Adrenal gland (tissue), 12 donors: ENCODE data around the gene TMEM125. TPM values are rescaled to one million over a fixed set of nuclear protein-coding genes. Genes with fewer than 3 reads are reported as not detected.

Experiments
- DNase-seq, 7 donors: peaks; one replicate each; pipeline ENCODE4 v3.0.0-alpha.2; 2019 to 2020
- H3K27ac ChIP-seq, 5 donors: fragments of 200-600 bp; sonication (generic) in 4 of 5; 1 replicate in 3 of 5; 2 replicates in 2 of 5; pipeline versions ENCODE4 v1.5.1 to v1.8.0; 2016 to 2020; ENCODE audit warnings: mild to moderate bottlenecking in 1 of 5
- H3K27me3 ChIP-seq: fragments of 200-600 bp; 2 replicates; pipeline ENCODE4 v1.8.0; 2021
- H3K36me3 ChIP-seq, 2 donors: fragments of 200-600 bp; replicated peaks in 1 of 2; 1 replicate in 1 of 2; 2 replicates in 1 of 2; pipeline versions ENCODE4 v1.5.1 to v1.8.0; 2018 to 2022
- H3K4me1 ChIP-seq, 2 donors: fragments of 200-600 bp; replicated peaks in 1 of 2; 1 replicate in 1 of 2; 2 replicates in 1 of 2; pipeline versions ENCODE4 v1.5.1 to v1.8.0; 2018 to 2021
- H3K4me3 ChIP-seq, 4 donors: fragments of 200-600 bp; sonication (generic) in 3 of 4; one replicate each; pipeline ENCODE4 v1.5.1; 2016 to 2018
- H3K9me3 ChIP-seq, 3 donors: fragments of 200-600 bp; sonication (generic) in 1 of 3; replicated peaks in 1 of 3; 1 replicate in 2 of 3; 2 replicates in 1 of 3; pipeline versions ENCODE4 v1.5.1 to v1.8.0; 2016 to 2021
- CTCF ChIP-seq, 6 experiments: fragments of 450-650 bp in 4 of 6; fragments of 200-600 bp in 2 of 6; sonication (generic) in 1 of 6; IDR thresholded peaks; 1 replicate in 5 of 6; 2 replicates in 1 of 6; pipeline versions ENCODE4 v1.5.1 to v1.8.0; 2016 to 2021; ENCODE audit warnings: antibody characterized with exemption in 6 of 6, mild to moderate bottlenecking in 2 of 6, moderate library complexity in 1 of 6
- POLR2A ChIP-seq, 2 donors: fragments of 450-650 bp; IDR thresholded peaks; one replicate each; pipeline ENCODE4 v1.6.1; 2017; ENCODE audit warnings: antibody characterized with exemption in 2 of 2, mild to moderate bottlenecking in 2 of 2, moderate library complexity in 1 of 2
- WGBS, 4 donors: extraction: QIAGEN DNeasy Blood & Tissue Kit in 2 of 4; methylation state at CpG; one replicate each; pipeline versions ENCODE4 v1.1.5 to v1.1.7; 2013 to 2017; 5-methylcytosine and 5-hydroxymethylcytosine counted together
- intact Hi-C, 2 donors: fragments of 100-400 bp; cut with DNase I; formaldehyde crosslinking; loops; one replicate each; pipeline versions ENCODE4 v1.14.1 to v1.15.0; 2022 to 2023
- polyA plus RNA-seq, 3 donors: library from polyadenylated mRNA; stranded (reverse); fragments of 200-250 nt in 2 of 3; fragments of 350-450 nt in 1 of 3; fragmentation: Illumina TruSeq in 1 of 3; extraction: RNeasy Lipid Tissue Mini Kit (QIAGEN cat#74804) in 1 of 3; gene quantifications; one replicate each; pipeline ENCODE4 v1.2.3, GENCODE V29; 2013 to 2014
- total RNA-seq, 9 donors: library from RNA; depleted of rRNA in 4 of 9; stranded (reverse); fragments of >200 nt in 4 of 9; fragments of 120-200 nt in 1 of 9; fragmentation: NEBNext Ultra II Directional in 1 of 9; extraction: Animal tissue kit (Norgen Biotek cat#: 25700) in 1 of 9; gene quantifications; one replicate each; pipeline versions ENCODE4 v1.1.0 to v1.2.4, GENCODE V29; 2013 to 2023
- donor health status: healthy with polysubstance abuse.
- donor health status: Bipolar disorder and iron deficiency.
- donor health status: DM: yes; HTN: yes; CAD: no.
- donor health status: DM: no; HTN: no; CAD: no.
- donor health status: DM: no; HTN: no; CAD: no.
- donor health status: DM: yes; HTN: yes; CAD: no.

Gene TMEM125
- total and polyA plus RNA-seq, 12 donors, result 0.14 to 2.1 (median 1.0) TPM; not detected in 2

- intact Hi-C loops, result no loop called here
- no peak for TF ChIP-seq POLR2A (IDR thresholded peaks at IDR 0.05)
- TF ChIP-seq CTCF (IDR thresholded peaks at IDR 0.05), result no peak
- WGBS, 4 donors, result 88 to 95% (median 92%) methylated on average over 9 of the region's 9 CpGs
- Histone ChIP-seq H3K4me1 (no peaks in the 10 kb centered on the region), H3K9me3 (no peaks in the 10 kb centered on the region), H3K36me3 (no peaks in the 10 kb centered on the region), H3K27me3 (no peaks in the 10 kb centered on the region), H3K27ac (no peak overlapping the region), H3K4me3 (no peak overlapping the region)
- peak in 2 of 7 donors; percentile 16 to 46 for DNase-seq
Measured at GRCh38 chr1:43267291-43267805, 2.4 kb upstream of the TMEM125 start.

- H3K4me1 ChIP-seq, result no peaks in the 10 kb centered on the region
- no peak overlapping the region for H3K4me3 ChIP-seq
- H3K27me3 ChIP-seq, result no peaks in the 10 kb centered on the region
- no peak overlapping the region for H3K27ac ChIP-seq
- 80 to 95% (median 92%) methylated on average over 3 of the region's 3 CpGs for WGBS, 4 donors
- no peaks in the 10 kb centered on the region for H3K36me3 ChIP-seq
- no peaks in the 10 kb centered on the region for H3K9me3 ChIP-seq
- intact Hi-C loops, result no loop called here
- DNase-seq, result peak in 1 of 7 donors; percentile 18
- TF ChIP-seq CTCF (IDR thresholded peaks at IDR 0.05), result no peak
- TF ChIP-seq POLR2A (IDR thresholded peaks at IDR 0.05), result no peak
Measured at GRCh38 chr1:43267818-43268425, 1.9 kb upstream of the TMEM125 start.

GRCh38 chr1:43270421-43271095 is 775 bp downstream of the TMEM125 start:
- TF ChIP-seq CTCF (IDR thresholded peaks at IDR 0.05), result no peak
- TF ChIP-seq POLR2A (IDR thresholded peaks at IDR 0.05), result no peak
- DNase-seq, result peak in 3 of 7 donors; percentile 14 to 42 (median 17)
- Histone ChIP-seq H3K36me3 (no peaks in the 10 kb centered on the region), H3K27ac (no peak overlapping the region), H3K27me3 (no peaks in the 10 kb centered on the region), H3K4me1 (peaks cover 0 to 9% of the 10 kb centered on the region in 2 donors), H3K4me3 (no peak overlapping the region), H3K9me3 (no peaks in the 10 kb centered on the region)
- 14 to 28% (median 20%) methylated on average over 13 to 29 of the region's 29 CpGs for WGBS, 4 donors
- intact Hi-C loops, result no loop called here

GRCh38 chr1:43271186-43272118 is 1.7 kb downstream of the TMEM125 start:
- H3K4me3 ChIP-seq, result no peak overlapping the region

More at GRCh38 chr1:43271186-43272118, 1.7 kb downstream of the TMEM125 start:
- H3K4me1 ChIP-seq, result peaks cover 0 to 9% of the 10 kb centered on the region in 2 donors
- H3K27me3 ChIP-seq, result no peaks in the 10 kb centered on the region
- no peak for TF ChIP-seq POLR2A (IDR thresholded peaks at IDR 0.05)
- no peak for TF ChIP-seq CTCF (IDR thresholded peaks at IDR 0.05)
- H3K9me3 ChIP-seq, result no peaks in the 10 kb centered on the region
- DNase-seq, result peak in 3 of 7 donors; percentile 7 to 28 (median 17)
- intact Hi-C loops, result no loop called here
- no peaks in the 10 kb centered on the region for H3K36me3 ChIP-seq
- no peak overlapping the region for H3K27ac ChIP-seq
- 74 to 79% (median 76%) methylated on average over 12 of the region's 12 CpGs for WGBS, 4 donors
